ENCODE data around the gene EBNA1BP2. TPM values are rescaled to one million over a fixed set of nuclear protein-coding genes. Genes with fewer than 3 reads are reported as not detected.

Gene EBNA1BP2

Small RNA genes within 50 kb of the gene (small RNA-seq; reads per million reads assigned to genes)
- not detected for gene RNA5SP46

Data from skeletal muscle satellite cell (primary cell).